Erythroblast (primary cell): Measurements from ENCODE around the gene ZNF521.

Experiments
- GATA1 ChIP-seq: IDR thresholded peaks from 2 replicates; pipeline ENCODE4 v1.6.1; 2011; ENCODE audit warnings: low read depth, mild to moderate bottlenecking, control low read depth, low read length, moderate library complexity
- POLR2A ChIP-seq: IDR thresholded peaks from 2 replicates; pipeline ENCODE4 v1.6.1; 2011; ENCODE audit warnings: mild to moderate bottlenecking, low read length

DNA sequence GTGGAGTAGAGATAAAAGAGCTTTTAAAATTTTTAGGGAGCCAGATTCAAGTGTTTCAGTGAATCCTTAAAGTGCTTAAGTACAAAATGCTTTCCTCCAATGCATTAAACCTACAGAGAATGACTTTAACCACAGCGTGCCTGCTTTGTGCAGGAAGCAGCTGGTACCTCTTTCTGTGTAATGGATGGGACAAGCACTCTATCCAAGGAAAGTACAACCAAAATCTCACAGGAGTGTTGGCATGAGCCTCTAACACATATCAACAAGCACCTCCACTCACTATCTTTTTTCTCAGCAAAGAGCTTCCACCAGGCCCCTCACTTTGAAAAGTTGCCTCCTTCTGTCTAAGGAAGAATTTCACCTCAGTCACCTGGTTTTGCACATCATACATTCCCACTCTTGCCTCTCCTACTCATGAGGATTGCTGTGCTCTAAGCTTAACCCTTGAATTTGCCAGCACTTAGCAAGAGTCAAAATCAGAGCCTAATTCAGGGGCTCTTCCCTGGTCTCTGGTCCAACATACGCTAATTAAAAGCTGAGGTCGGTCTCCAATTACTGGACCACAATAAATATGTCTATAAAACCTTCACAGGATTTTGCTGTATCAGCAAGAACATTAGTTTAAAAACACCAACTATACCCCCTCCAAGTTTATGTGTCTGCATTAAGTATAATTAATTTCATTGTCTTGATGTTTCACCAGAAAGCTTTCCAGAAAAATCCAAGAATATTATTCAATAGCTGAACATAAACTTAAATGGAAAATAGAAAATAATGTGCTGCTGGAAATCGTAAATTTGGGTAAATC lies 68.9 kb downstream of the ZNF521 start:
- no peak for TF ChIP-seq POLR2A
- no peak for TF ChIP-seq GATA1
